ENCODE measurements around the gene DNAJB11. TPM values are rescaled to one million over a fixed set of nuclear protein-coding genes. Genes with fewer than 3 reads are reported as not detected.
A peak's percentile ranks its signal among the peaks of the same experiment; 100 is the strongest.

DNAJB11 gene
- total RNA-seq, 1 experiment from 2014 or later = 137 TPM

GRCh38 chr3:186596568-186597287 lies 26.2 kb downstream of the DNAJB11 start:
- no peak for DNase-seq (ENCODE audit: low read depth)

DNA sequence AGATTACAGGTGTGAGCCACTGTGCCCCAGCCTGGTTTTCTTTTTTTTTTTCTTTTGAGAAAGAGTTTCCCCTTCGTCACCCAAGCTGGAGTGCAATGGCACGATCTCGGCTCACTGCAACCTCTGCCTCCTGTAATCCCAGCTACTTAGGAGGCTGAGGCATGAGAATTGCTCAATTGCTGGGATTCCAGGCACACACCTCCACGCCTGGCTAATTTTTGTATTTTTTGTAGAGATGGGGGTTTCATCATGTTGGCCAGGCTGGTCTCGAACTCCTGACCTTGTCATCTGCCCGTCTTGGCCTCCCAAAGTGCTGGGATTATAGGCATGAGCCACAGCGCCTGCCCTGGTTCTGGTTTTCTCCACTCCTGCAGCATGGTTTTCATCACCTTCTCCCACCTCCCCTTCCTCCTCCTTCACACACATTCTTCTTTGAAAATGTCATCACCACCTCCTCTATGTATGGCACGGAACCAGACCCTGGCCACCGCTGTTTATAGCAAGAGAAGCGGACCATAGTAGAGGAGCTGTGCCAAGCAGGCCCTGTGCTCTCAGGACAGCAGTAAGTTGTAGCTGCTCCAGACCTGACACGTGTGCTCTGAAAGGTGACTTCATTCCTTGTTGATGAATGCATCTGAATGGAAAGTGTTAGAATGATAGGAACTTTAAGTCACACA lies 27.7 kb downstream of the DNAJB11 start:
- peak; percentile 80 for DNase-seq (ENCODE audit: low read depth)

- DNase-seq (ENCODE audit: low read depth) = no peak
These were observed 28.2 kb downstream of the DNAJB11 start for GRCh38 chr3:186598794-186599141.

- DNase-seq (ENCODE audit: low read depth) = no peak
These were observed 28.7 kb downstream of the DNAJB11 start for GRCh38 chr3:186599142-186599784.

DNA sequence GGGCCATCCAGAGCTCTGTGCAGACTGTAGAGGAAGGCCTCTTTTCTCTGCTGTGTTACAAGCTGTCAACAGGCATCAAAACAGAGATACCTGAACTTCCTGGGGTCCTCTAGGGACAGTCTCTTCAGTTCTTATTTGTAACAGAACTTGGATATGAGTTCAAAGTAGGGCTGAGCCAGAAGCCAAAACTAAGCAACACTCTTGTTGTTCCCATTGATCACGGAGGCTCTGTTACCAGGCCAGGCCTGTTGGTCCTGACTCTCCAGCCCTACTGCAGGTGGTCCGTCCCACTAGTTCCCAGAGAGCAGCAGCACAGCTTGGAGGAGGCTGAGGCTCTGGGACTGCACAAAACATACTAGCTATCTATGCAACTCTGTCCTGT lies 29.3 kb downstream of the DNAJB11 start:
- no peak for DNase-seq (ENCODE audit: low read depth)

GRCh38 chr3:186600896-186601295 lies 30.4 kb downstream of the DNAJB11 start:
- DNase-seq (ENCODE audit: low read depth) = no peak

- no peak for DNase-seq (ENCODE audit: low read depth)
These were observed 32.6 kb downstream of the DNAJB11 start for GRCh38 chr3:186603159-186603558.

GRCh38 chr3:186605078-186605477 lies 34.6 kb downstream of the DNAJB11 start:
- DNase-seq (ENCODE audit: low read depth) = no peak

- no peak for DNase-seq (ENCODE audit: low read depth)
These were observed 35.3 kb downstream of the DNAJB11 start for GRCh38 chr3:186605561-186606545.

DNA sequence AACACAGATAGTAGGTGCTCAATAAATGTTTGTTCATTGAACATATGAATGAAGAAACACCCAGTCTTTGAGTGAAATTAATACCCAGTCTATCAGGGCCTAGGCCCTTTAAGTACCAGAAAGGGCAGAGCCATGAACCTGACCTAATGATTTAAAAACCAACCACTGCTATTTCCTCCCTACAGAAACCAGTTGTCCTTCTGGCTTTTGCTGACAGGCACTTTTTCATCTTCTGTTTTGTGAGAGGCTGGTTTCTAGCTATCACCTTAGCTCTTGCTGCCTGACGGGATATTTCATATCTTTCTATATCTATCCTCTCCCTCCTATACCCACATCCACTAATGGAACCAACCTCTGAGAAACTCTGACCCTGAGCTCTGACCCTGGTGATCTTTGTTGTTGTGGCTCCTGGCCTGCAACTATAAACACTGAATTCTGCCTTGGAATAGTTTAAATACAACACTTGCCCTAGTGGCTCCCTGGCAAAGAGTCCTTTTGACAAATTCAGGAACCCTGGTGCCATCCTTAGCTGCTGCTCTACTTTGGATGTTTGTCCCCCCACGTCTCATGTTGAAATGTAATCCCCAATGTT lies 38.2 kb downstream of the DNAJB11 start:
- no peak for DNase-seq (ENCODE audit: low read depth)

- peak; percentile 52 for DNase-seq (ENCODE audit: low read depth)
These were observed 38.8 kb downstream of the DNAJB11 start for GRCh38 chr3:186609247-186609868.

GRCh38 chr3:186612065-186612464 lies 41.5 kb downstream of the DNAJB11 start:
- no peak for DNase-seq (ENCODE audit: low read depth)

- no peak for DNase-seq (ENCODE audit: low read depth)
These were observed 42.5 kb downstream of the DNAJB11 start, which contains the start of gene AHSG for GRCh38 chr3:186612721-186613636. AHSG (plus strand) TSS chr3:186613060; CDS start chr3:186613142, 82 bp downstream.

- DNase-seq (ENCODE audit: low read depth) = peak; percentile 31
These were observed 43.2 kb downstream of the DNAJB11 start for GRCh38 chr3:186613637-186614265.

GRCh38 chr3:186614266-186614596 lies 43.7 kb downstream of the DNAJB11 start:
- DNase-seq (ENCODE audit: low read depth) = no peak

DNA sequence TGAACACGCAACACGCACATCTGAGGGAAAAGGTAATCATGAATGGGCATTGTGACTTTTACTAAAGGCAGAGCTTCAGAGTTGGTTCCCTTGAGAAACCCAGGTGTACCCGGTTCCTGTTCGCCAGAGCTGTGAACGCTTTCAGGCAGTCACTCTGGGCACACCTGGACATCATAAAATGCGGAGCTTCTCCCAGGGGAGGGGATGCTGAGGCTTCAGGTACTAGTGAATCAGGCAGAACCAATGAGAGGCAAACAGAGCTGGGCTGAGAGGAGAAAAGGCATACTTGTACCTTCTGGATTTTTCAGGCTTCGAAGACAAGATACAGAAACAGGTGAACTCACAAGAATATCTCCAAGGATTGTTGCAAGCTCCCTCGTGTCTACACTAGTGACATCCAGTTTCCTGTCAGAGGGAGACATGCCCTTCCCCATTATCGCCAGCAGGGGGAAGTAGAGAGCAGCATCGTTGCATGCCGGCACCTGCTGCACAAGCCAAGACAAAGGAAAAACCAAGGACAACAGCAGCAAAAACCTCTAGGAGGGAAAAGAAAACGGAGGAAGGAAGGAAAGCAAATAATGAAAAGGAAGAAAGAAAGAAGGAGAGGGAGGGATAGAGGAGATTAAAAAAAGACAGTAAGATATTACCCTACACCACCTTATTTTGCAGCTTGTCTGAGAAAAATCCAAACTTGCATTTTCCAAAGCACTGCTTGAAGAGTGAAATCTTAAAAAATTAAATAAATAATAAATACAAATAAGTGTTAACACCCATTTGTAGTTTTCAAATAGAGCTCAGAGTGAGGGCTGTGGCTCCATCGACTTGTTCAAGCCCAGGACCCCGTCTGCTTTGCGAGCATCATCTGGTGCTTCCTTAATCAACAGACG lies 44.3 kb downstream of the DNAJB11 start:
- peak; percentile 83 for DNase-seq (ENCODE audit: low read depth)

- DNase-seq (ENCODE audit: low read depth) = no peak
These were observed 45.7 kb downstream of the DNAJB11 start for GRCh38 chr3:186616299-186616617.
